Measurements from ENCODE around the gene ZGPAT.

DNA sequence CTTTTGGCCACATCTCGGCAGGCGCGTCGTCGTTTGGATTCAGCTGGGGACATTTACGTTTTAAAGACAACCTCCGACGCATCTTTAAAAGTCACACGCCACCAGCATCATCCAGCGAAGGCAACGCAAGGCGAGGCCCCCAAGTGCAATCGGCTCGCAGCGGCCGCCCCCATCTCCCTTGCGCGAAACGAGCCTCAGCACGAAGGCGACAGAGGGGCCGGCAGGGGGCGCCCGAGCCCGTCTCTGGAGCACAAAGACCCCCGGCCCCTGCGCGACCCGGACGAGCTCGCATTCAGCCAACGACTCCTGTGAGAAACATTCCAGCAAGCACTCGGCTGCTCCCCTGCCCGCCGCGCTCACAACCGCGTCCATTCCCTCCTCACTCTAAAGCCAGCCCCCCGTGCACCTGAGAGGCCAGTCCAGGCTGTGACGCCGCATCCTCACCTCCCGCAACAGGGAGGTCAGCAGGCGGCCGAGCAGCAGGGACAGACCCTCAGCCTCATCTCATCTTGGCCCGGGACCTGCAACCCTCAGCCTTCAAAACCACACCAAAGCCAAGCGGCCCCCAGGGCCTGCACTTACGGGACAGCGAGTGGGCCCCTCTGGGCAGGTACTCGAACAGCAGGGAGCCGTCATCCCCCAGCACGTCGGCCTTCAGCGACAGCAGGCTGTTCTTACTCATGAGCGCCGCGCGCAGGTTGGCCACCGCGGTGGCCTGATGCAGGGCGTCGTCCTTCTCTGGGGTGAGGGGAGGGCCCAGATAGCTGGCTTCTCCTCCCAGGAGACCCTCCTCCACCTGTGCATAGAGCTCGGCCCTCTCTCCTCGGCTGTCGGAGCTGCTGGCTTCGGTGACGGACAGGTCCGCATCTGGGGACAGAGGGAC is 67.5 kb downstream of the ZGPAT start:
- TF ChIP-seq, protein P1, sequence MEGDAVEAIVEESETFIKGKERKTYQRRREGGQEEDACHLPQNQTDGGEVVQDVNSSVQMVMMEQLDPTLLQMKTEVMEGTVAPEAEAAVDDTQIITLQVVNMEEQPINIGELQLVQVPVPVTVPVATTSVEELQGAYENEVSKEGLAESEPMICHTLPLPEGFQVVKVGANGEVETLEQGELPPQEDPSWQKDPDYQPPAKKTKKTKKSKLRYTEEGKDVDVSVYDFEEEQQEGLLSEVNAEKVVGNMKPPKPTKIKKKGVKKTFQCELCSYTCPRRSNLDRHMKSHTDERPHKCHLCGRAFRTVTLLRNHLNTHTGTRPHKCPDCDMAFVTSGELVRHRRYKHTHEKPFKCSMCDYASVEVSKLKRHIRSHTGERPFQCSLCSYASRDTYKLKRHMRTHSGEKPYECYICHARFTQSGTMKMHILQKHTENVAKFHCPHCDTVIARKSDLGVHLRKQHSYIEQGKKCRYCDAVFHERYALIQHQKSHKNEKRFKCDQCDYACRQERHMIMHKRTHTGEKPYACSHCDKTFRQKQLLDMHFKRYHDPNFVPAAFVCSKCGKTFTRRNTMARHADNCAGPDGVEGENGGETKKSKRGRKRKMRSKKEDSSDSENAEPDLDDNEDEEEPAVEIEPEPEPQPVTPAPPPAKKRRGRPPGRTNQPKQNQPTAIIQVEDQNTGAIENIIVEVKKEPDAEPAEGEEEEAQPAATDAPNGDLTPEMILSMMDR (IDR thresholded peaks at IDR 0.05) = peak in 3 of 4 experiments; percentile 38 to 73 (median 60)
- no peak for TF ChIP-seq POLR2A (IDR thresholded peaks at IDR 0.05)
